ENCODE results near the gene PLEK. TPM values are rescaled to one million over a fixed set of nuclear protein-coding genes. Genes with fewer than 3 reads are reported as not detected.
"Not testable (repeated sequence)": the region's sequence is repeated elsewhere in the genome, so short reads cannot be mapped to it uniquely, and the experiment has no call there.

The PLEK gene
- 0.12 TPM in 1 of 2 replicates, not detected in the other for total RNA-seq (2014; rRNA removed; shearing (Covaris generic))

GRCh38 chr2:68365087-68365486, at the start of gene PLEK:
Gene PLEK, plus strand, starts transcription at chr2:68365282. Its CDS starts 70 bp downstream, at chr2:68365352.
- no peak for DNase-seq (ENCODE audit: low spot score)

- no peak for DNase-seq (ENCODE audit: low spot score)
Measured at GRCh38 chr2:68316111-68316510, 49.0 kb upstream of the PLEK start.

GRCh38 chr2:68317971-68318913, 46.8 kb upstream of the PLEK start:
- no peak for DNase-seq (ENCODE audit: low spot score)

GRCh38 chr2:68318914-68319397, 46.1 kb upstream of the PLEK start:
- no peak for DNase-seq (ENCODE audit: low spot score)

GRCh38 chr2:68319398-68320117, 45.5 kb upstream of the PLEK start, which contains the start of gene CNRIP1:
Gene CNRIP1, minus strand, starts transcription at chr2:68319949. Its CDS starts 549 bp downstream, at chr2:68319400.
- DNase-seq (ENCODE audit: low spot score): peak; percentile 71

- peak; percentile 25 for DNase-seq (ENCODE audit: low spot score)
Measured at GRCh38 chr2:68320118-68320641, 44.9 kb upstream of the PLEK start.

GRCh38 chr2:68325056-68325455, 40.0 kb upstream of the PLEK start:
- DNase-seq (ENCODE audit: low spot score): no peak

GRCh38 chr2:68328901-68329300, 36.2 kb upstream of the PLEK start:
- DNase-seq (ENCODE audit: low spot score): no peak

GRCh38 chr2:68330691-68331090, 34.4 kb upstream of the PLEK start:
- no peak for DNase-seq (ENCODE audit: low spot score)

- DNase-seq (ENCODE audit: low spot score): no peak
Measured at GRCh38 chr2:68333009-68333408, 32.1 kb upstream of the PLEK start.

- no peak for DNase-seq (ENCODE audit: low spot score)
Measured at GRCh38 chr2:68333931-68334330, 31.2 kb upstream of the PLEK start.

GRCh38 chr2:68336192-68336591, 28.9 kb upstream of the PLEK start:
- DNase-seq (ENCODE audit: low spot score): no peak

- no peak for DNase-seq (ENCODE audit: low spot score)
Measured at GRCh38 chr2:68340226-68341061, 24.6 kb upstream of the PLEK start.

- DNase-seq (ENCODE audit: low spot score): no peak
Measured at GRCh38 chr2:68341062-68341329, 24.1 kb upstream of the PLEK start.

GRCh38 chr2:68341583-68341982, 23.5 kb upstream of the PLEK start:
- DNase-seq (ENCODE audit: low spot score): no peak

GRCh38 chr2:68342470-68342869, 22.6 kb upstream of the PLEK start:
- DNase-seq (ENCODE audit: low spot score): no peak

- no peak for DNase-seq (ENCODE audit: low spot score)
Measured at GRCh38 chr2:68344031-68344430, 21.1 kb upstream of the PLEK start.

GRCh38 chr2:68345129-68345875, 19.8 kb upstream of the PLEK start:
- DNase-seq (ENCODE audit: low spot score): no peak

- not testable (repeated sequence) for DNase-seq (ENCODE audit: low spot score)
Measured at GRCh38 chr2:68349091-68349490, 16.0 kb upstream of the PLEK start.

- no peak for DNase-seq (ENCODE audit: low spot score)
Measured at GRCh38 chr2:68351997-68352396, 13.1 kb upstream of the PLEK start.
